H1 (cell line): ENCODE data around the gene ZBTB14. TPM values are rescaled to one million over a fixed set of nuclear protein-coding genes. Genes with fewer than 3 reads are reported as not detected.

ENCODE experiments used
- CTCF ChIA-PET: fragments of 300-600 bp; sonication (Branson Sonifier 250); formaldehyde crosslinking; loops from one replicate; lab custom pipeline; 2021; ENCODE audit not compliant: partially characterized antibody; lab: Charles Lee
- POLR2A ChIA-PET: fragments of 300-600 bp; sonication (Branson Sonifier 250); formaldehyde crosslinking; loops from one replicate; lab custom pipeline; 2021; ENCODE audit warnings: inconsistent platforms; ENCODE audit not compliant: partially characterized antibody; lab: Charles Lee
- DNase-seq, 2 experiments: peaks; one replicate each; pipeline versions ENCODE4 v3.0.0 to v3.0.0-alpha.2; 2010 to 2022; ENCODE audit warnings: low spot score in 2 of 2, low read depth in 1 of 2, mixed read lengths in 1 of 2
- FAIRE-seq: peaks from 2 replicates; lab custom pipeline; 2011; peaks lifted over from hg19 to GRCh38; lab: Jason Lieb, UNC
- H2AFZ ChIP-seq: 2 replicates; pipeline ENCODE4 v1.8.1; 2012; ENCODE audit warnings: low read length, inconsistent platforms
- H2AK5ac ChIP-seq: 2 replicates; pipeline ENCODE4 v1.6.1; 2013; ENCODE audit warnings: low read depth, low read length
- H2BK120ac ChIP-seq: replicated peaks from 2 replicates; pipeline ENCODE3; 2013; ENCODE audit warnings: low read depth, low read length, inconsistent platforms
- H2BK12ac ChIP-seq: 2 replicates; pipeline ENCODE4 v1.6.1; 2013; ENCODE audit warnings: low read depth, low read length
- H2BK15ac ChIP-seq: 2 replicates; pipeline ENCODE4 v1.6.1; 2013; ENCODE audit warnings: low read length
- H2BK20ac ChIP-seq: 2 replicates; pipeline ENCODE4 v1.6.1; 2013; ENCODE audit warnings: low read length
- H2BK5ac ChIP-seq: 2 replicates; pipeline ENCODE4 v1.6.1; 2013; ENCODE audit warnings: low read depth, low read length
- H3K14ac ChIP-seq: 2 replicates; pipeline ENCODE4 v1.6.1; 2013; ENCODE audit warnings: inconsistent platforms; ENCODE audit not compliant: insufficient read length
- H3K18ac ChIP-seq: 2 replicates; pipeline ENCODE4 v1.6.1; 2013; ENCODE audit warnings: low read length; ENCODE audit errors: extremely low read depth
- H3K23ac ChIP-seq: 2 replicates; pipeline ENCODE4 v1.6.1; 2013; ENCODE audit warnings: inconsistent platforms; ENCODE audit not compliant: insufficient read length
- H3K23me2 ChIP-seq: 2 replicates; pipeline ENCODE4 v1.6.1; 2013; ENCODE audit warnings: low read depth, low read length
- H3K27ac ChIP-seq: 2 replicates; pipeline ENCODE4 v1.6.1; 2011; ENCODE audit warnings: low read depth, low read length, inconsistent platforms
- H3K27me3 ChIP-seq, 4 experiments: replicated peaks in 1 of 4; 1 replicate in 1 of 4; 2 replicates in 3 of 4; pipeline versions ENCODE4 v1.6.1 to v1.8.1; 2011 to 2013; ENCODE audit warnings: low read length in 3 of 4, mild to moderate bottlenecking in 3 of 4, inconsistent platforms in 2 of 4, mixed read lengths in 2 of 4, moderate library complexity in 1 of 4; ENCODE audit not compliant: control insufficient read depth in 3 of 4, insufficient read depth in 3 of 4; ENCODE audit errors: extremely low read depth in 1 of 4
- H3K36me3 ChIP-seq, 4 experiments: 2 replicates each; pipeline versions ENCODE4 v1.6.1 to v1.8.1; 2011 to 2013; ENCODE audit warnings: mild to moderate bottlenecking in 4 of 4, low read length in 3 of 4, moderate library complexity in 2 of 4, control low read depth in 1 of 4, inconsistent platforms in 1 of 4; ENCODE audit not compliant: insufficient read depth in 4 of 4, control insufficient read depth in 2 of 4
- H3K4ac ChIP-seq: replicated peaks from 2 replicates; pipeline ENCODE3; 2013; ENCODE audit warnings: low read length, low read depth, mixed read lengths, inconsistent platforms; ENCODE audit not compliant: insufficient read length
- H3K4me1 ChIP-seq, 4 experiments: replicated peaks in 1 of 4; 1 replicate in 1 of 4; 2 replicates in 3 of 4; pipeline versions ENCODE4 v1.6.1 to v1.8.1; 2011 to 2013; ENCODE audit warnings: low read length in 3 of 4, inconsistent platforms in 2 of 4, mixed read lengths in 1 of 4; ENCODE audit not compliant: insufficient read depth in 4 of 4, control insufficient read depth in 3 of 4
- H3K4me2 ChIP-seq, 2 experiments: 2 replicates each; pipeline versions ENCODE4 v1.6.1 to v1.8.1; 2011 to 2013; ENCODE audit warnings: low read depth in 2 of 2, low read length in 2 of 2, control low read depth in 1 of 2, inconsistent platforms in 1 of 2, mild to moderate bottlenecking in 1 of 2; ENCODE audit not compliant: insufficient read depth in 1 of 2
- H3K4me3 ChIP-seq, 4 experiments: fragments of 200-600, 300-600 bp in 1 of 4; sonication (generic), shearing (Covaris generic), sonication (Bioruptor Twin) in 1 of 4; 2 replicates each; pipeline versions ENCODE4 v1.5.1 to v1.8.1; 2011 to 2016; ENCODE audit warnings: low read length in 4 of 4, low read depth in 3 of 4, control low read depth in 2 of 4, inconsistent platforms in 2 of 4, mild to moderate bottlenecking in 2 of 4, mixed read lengths in 1 of 4, moderate library complexity in 1 of 4; ENCODE audit not compliant: insufficient read depth in 2 of 4; ENCODE audit errors: extremely low read depth in 1 of 4
- H3K56ac ChIP-seq: replicated peaks from 2 replicates; pipeline ENCODE3; 2013; ENCODE audit warnings: low read depth, mild to moderate bottlenecking, mixed read lengths, low read length, inconsistent platforms; ENCODE audit not compliant: insufficient read length
- H3K79me1 ChIP-seq: 2 replicates; pipeline ENCODE4 v1.6.1; 2013; ENCODE audit warnings: low read depth, low read length, control low read depth
- H3K79me2 ChIP-seq, 2 experiments: 2 replicates each; pipeline versions ENCODE4 v1.6.1 to v1.8.1; 2012 to 2013; ENCODE audit warnings: low read length in 2 of 2, mild to moderate bottlenecking in 2 of 2, inconsistent platforms in 1 of 2; ENCODE audit not compliant: insufficient read depth in 2 of 2, control insufficient read depth in 1 of 2
- H3K9ac ChIP-seq, 4 experiments: replicated peaks in 1 of 4; 1 replicate in 1 of 4; 2 replicates in 3 of 4; pipeline versions ENCODE4 v1.6.1 to v1.8.1; 2011 to 2013; ENCODE audit warnings: low read depth in 3 of 4, low read length in 3 of 4, control low read depth in 2 of 4, mild to moderate bottlenecking in 2 of 4, moderate library complexity in 2 of 4, inconsistent platforms in 1 of 4; ENCODE audit errors: extremely low read depth in 1 of 4
- H3K9me3 ChIP-seq, 2 experiments: 2 replicates each; pipeline versions ENCODE4 v1.6.1 to v1.8.1; 2012 to 2013; ENCODE audit warnings: mild to moderate bottlenecking in 2 of 2, moderate library complexity in 2 of 2, control low read depth in 1 of 2, inconsistent platforms in 1 of 2, low read depth in 1 of 2, low read length in 1 of 2, mixed read lengths in 1 of 2; ENCODE audit not compliant: insufficient read depth in 2 of 2
- H4K20me1 ChIP-seq, 2 experiments: replicated peaks in 1 of 2; 2 replicates each; pipeline versions ENCODE3 to v1.8.1; 2011 to 2013; ENCODE audit warnings: inconsistent platforms in 2 of 2, low read length in 2 of 2, mild to moderate bottlenecking in 1 of 2; ENCODE audit not compliant: insufficient read depth in 2 of 2, control insufficient read depth in 1 of 2
- H4K5ac ChIP-seq: 2 replicates; pipeline ENCODE4 v1.6.1; 2013; ENCODE audit warnings: low read length, low read depth, mixed read lengths, inconsistent platforms; ENCODE audit not compliant: insufficient read length
- H4K8ac ChIP-seq: 2 replicates; pipeline ENCODE4 v1.8.0; 2013; ENCODE audit warnings: mild to moderate bottlenecking, moderate library complexity, low read length, inconsistent platforms; ENCODE audit not compliant: insufficient read depth; ENCODE audit errors: extremely low read depth
- H4K91ac ChIP-seq: replicated peaks from 2 replicates; pipeline ENCODE3; 2013; ENCODE audit warnings: low read length, mixed read lengths, inconsistent platforms; ENCODE audit not compliant: insufficient read length
- E2F6 ChIP-seq: IDR thresholded peaks from 2 replicates; pipeline ENCODE4 v1.6.1; 2012; ENCODE audit warnings: inconsistent platforms
- HDAC2 ChIP-seq, 2 experiments: fragments of 300-600 bp in 1 of 2; sonication (generic) in 1 of 2; IDR thresholded peaks; 2 replicates each; pipeline ENCODE4 v1.6.1; 2011 to 2012; ENCODE audit warnings: low read depth in 2 of 2, low read length in 2 of 2, mild to moderate bottlenecking in 2 of 2, moderate library complexity in 2 of 2, borderline replicate concordance in 1 of 2, inconsistent platforms in 1 of 2
- JUND ChIP-seq: IDR thresholded peaks from 2 replicates; pipeline ENCODE4 v1.6.1; 2011; ENCODE audit warnings: mild to moderate bottlenecking, improper control_type of control experiment, low read length
- RFX5 ChIP-seq: IDR thresholded peaks from 2 replicates; pipeline ENCODE4 v1.6.1; 2011; ENCODE audit warnings: low read depth, low read length, improper control_type of control experiment, borderline replicate concordance
- RNF2 ChIP-seq: fragments of 200-900, 300-1000 bp; sonication (generic); IDR thresholded peaks from 2 replicates; pipeline ENCODE4 v1.7.1; 2016; ENCODE audit warnings: borderline replicate concordance, low read depth, mild to moderate bottlenecking, antibody characterized with exemption, low read length; ENCODE audit not compliant: poor library complexity, severe bottlenecking; ENCODE audit errors: missing control alignments
- SIN3A ChIP-seq, 2 experiments: IDR thresholded peaks in 1 of 2; conservative IDR thresholded peaks in 1 of 2; 2 replicates each; pipeline ENCODE4 v1.6.1; 2011 to 2012; ENCODE audit warnings: low read length in 2 of 2, improper control_type of control experiment in 1 of 2, low read depth in 1 of 2, mild to moderate bottlenecking in 1 of 2
- TBP ChIP-seq: IDR thresholded peaks from 2 replicates; pipeline ENCODE4 v1.6.1; 2011; ENCODE audit warnings: low read depth, low read length, improper control_type of control experiment
- WGBS, 2 experiments: shearing (Covaris generic) in 1 of 2; methylation state at CpG; one replicate each; pipeline versions ENCODE4 v1.1.6 to v1.1.7; 2013 to 2015; ENCODE audit warnings: low lambda C conversion rate in 2 of 2, mixed read lengths in 2 of 2, inconsistent platforms in 1 of 2, low coverage in 1 of 2, missing lambda C conversion rate in 1 of 2; ENCODE audit not compliant: insufficient replicate concordance in 2 of 2, insufficient coverage in 1 of 2, insufficient read length in 1 of 2; ENCODE audit errors: extremely low coverage in 1 of 2, missing lambda C conversion rate in 1 of 2; 5-methylcytosine and 5-hydroxymethylcytosine counted together
- polyA plus RNA-seq, 7 experiments: library from polyadenylated mRNA; depleted of rRNA in 3 of 7; stranded (reverse) in 5 of 7; unstranded in 2 of 7; fragments of >200 nt in 5 of 7; fragments of 200-250 nt in 2 of 7; gene quantifications; 1 replicate in 5 of 7; 2 replicates in 1 of 7; 4 replicates in 1 of 7; pipeline versions ENCODE4 v1.2.1 to v1.2.3, GENCODE V29; 2011 to 2013; ENCODE audit warnings: missing spikeins in 2 of 7, mixed read lengths in 2 of 7
- total RNA-seq: library from RNA; stranded (reverse); fragmentation: NEBNext Ultra II Directional; extraction: Animal tissue kit (Norgen Biotek cat#: 25700); gene quantifications from 2 replicates; pipeline ENCODE4 v1.2.1, GENCODE V29; 2021
- TF ChIP-seq, protein P1 (sequence below): IDR thresholded peaks from 2 replicates; pipeline ENCODE4 v1.6.1; 2011; ENCODE audit warnings: low read length, improper control_type of control experiment
- TF ChIP-seq, protein P2 (sequence below), 3 experiments: IDR thresholded peaks; 1 replicate in 2 of 3; 2 replicates in 1 of 3; pipeline versions ENCODE4 v1.5.1 to v1.6.1; 2011; ENCODE audit warnings: low read length in 3 of 3, mild to moderate bottlenecking in 3 of 3, inconsistent platforms in 2 of 3, low read depth in 1 of 3, moderate library complexity in 1 of 3; ENCODE audit not compliant: insufficient read depth in 1 of 3; ENCODE audit errors: control extremely low read depth in 1 of 3

The ZBTB14 gene
- total and polyA plus RNA-seq, 2 of the 8 experiments (the other 6 are each of a cell fraction or from before 2014, with no cell fraction given) = 5.2 to 18.3 TPM

GRCh38 chr18:5251117-5251516 is 44.4 kb downstream of the ZBTB14 start:
- Histone ChIP-seq H4K8ac (no peak overlapping the region), H2BK12ac (no peak overlapping the region), H4K91ac (no peak overlapping the region), H3K27ac (no peak overlapping the region), H2BK20ac (no peak overlapping the region), H3K4me2 (no peak overlapping the region), H2BK15ac (no peak overlapping the region), H3K18ac (no peak overlapping the region), H3K56ac (no peak overlapping the region), H4K20me1 (no peaks in the 10 kb centered on the region), H2BK5ac (no peak overlapping the region), H3K27me3 (no peaks in the 10 kb centered on the region), H2AFZ (no peak overlapping the region), H3K23ac (no peak overlapping the region), H3K4me1 (no peaks in the 10 kb centered on the region), H3K79me1 (no peaks in the 10 kb centered on the region), H3K9ac (no peak overlapping the region), H4K5ac (no peak overlapping the region), H3K36me3 (no peaks in the 10 kb centered on the region), H2AK5ac (no peak overlapping the region), H3K4me3 (no peak overlapping the region), H3K14ac (no peak overlapping the region), H3K4ac (no peak overlapping the region), H2BK120ac (no peak overlapping the region), H3K79me2 (no peaks in the 10 kb centered on the region), H3K23me2 (no peaks in the 10 kb centered on the region), H3K9me3 (no peaks in the 10 kb centered on the region)
- ChIA-PET CTCF (no interaction called here), POLR2A (no interaction called here)
- 92% methylated on average over 6 of the region's 6 CpGs; no CpG with 5 or more reads in 1 of the 2 experiments for WGBS, 2 experiments
- no peak for FAIRE-seq
- no peak for DNase-seq
- TF ChIP-seq SIN3A (conservative IDR thresholded peaks at IDR 0.05 in 1 of 2, IDR thresholded peaks at IDR 0.05 in 1 of 2; ENCODE audit: low read depth in 1 of 2, low read length in 2 of 2) (no peak), RFX5 (no peak), RNF2 (no peak), E2F6 (no peak), JUND (no peak), TBP (no peak), HDAC2 (IDR thresholded peaks at IDR 0.05; ENCODE audit: borderline replicate concordance in 1 of 2, low read depth in 2 of 2, low read length in 2 of 2) (no peak)
- TF ChIP-seq, protein P1, sequence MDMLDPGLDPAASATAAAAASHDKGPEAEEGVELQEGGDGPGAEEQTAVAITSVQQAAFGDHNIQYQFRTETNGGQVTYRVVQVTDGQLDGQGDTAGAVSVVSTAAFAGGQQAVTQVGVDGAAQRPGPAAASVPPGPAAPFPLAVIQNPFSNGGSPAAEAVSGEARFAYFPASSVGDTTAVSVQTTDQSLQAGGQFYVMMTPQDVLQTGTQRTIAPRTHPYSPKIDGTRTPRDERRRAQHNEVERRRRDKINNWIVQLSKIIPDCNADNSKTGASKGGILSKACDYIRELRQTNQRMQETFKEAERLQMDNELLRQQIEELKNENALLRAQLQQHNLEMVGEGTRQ = no peak
- TF ChIP-seq, protein P2, sequence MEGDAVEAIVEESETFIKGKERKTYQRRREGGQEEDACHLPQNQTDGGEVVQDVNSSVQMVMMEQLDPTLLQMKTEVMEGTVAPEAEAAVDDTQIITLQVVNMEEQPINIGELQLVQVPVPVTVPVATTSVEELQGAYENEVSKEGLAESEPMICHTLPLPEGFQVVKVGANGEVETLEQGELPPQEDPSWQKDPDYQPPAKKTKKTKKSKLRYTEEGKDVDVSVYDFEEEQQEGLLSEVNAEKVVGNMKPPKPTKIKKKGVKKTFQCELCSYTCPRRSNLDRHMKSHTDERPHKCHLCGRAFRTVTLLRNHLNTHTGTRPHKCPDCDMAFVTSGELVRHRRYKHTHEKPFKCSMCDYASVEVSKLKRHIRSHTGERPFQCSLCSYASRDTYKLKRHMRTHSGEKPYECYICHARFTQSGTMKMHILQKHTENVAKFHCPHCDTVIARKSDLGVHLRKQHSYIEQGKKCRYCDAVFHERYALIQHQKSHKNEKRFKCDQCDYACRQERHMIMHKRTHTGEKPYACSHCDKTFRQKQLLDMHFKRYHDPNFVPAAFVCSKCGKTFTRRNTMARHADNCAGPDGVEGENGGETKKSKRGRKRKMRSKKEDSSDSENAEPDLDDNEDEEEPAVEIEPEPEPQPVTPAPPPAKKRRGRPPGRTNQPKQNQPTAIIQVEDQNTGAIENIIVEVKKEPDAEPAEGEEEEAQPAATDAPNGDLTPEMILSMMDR (IDR thresholded peaks at IDR 0.05; ENCODE audit: control extremely low read depth in 1 of 3, insufficient read depth in 1 of 3, low read depth in 1 of 3, low read length in 3 of 3) = no peak
